Thyroid gland (tissue), 4 donors: Measurements from ENCODE around the gene HDAC9. TPM values are rescaled to one million over a fixed set of nuclear protein-coding genes. Genes with fewer than 3 reads are reported as not detected.

Experiments used
- DNase-seq, 2 donors: peaks; one replicate each; pipeline ENCODE4 v3.0.0-alpha.2; 2019
- H3K27ac ChIP-seq, 3 donors: fragments of 200-600 bp; sonication (generic); 1 replicate in 2 of 3; 2 replicates in 1 of 3; pipeline ENCODE4 v1.5.1; 2016 to 2019; ENCODE audit warnings: mild to moderate bottlenecking in 1 of 3, moderate library complexity in 1 of 3
- H3K27me3 ChIP-seq: fragments of 200-600 bp; sonication (generic); one replicate; pipeline ENCODE4 v1.5.1; 2019
- H3K36me3 ChIP-seq, 2 donors: fragments of 200-600 bp; sonication (generic); one replicate each; pipeline ENCODE4 v1.5.1; 2016 to 2019
- H3K4me1 ChIP-seq, 2 donors: fragments of 200-600 bp; sonication (generic); one replicate each; pipeline ENCODE4 v1.5.1; 2017 to 2019
- H3K4me3 ChIP-seq, 3 donors: fragments of 200-600 bp; sonication (generic); replicated peaks in 1 of 3; 1 replicate in 2 of 3; 2 replicates in 1 of 3; pipeline ENCODE4 v1.5.1; 2016; ENCODE audit warnings: mild to moderate bottlenecking in 1 of 3
- H3K9me3 ChIP-seq: fragments of 200-600 bp; sonication (generic); one replicate; pipeline ENCODE4 v1.5.1; 2017
- POLR2A ChIP-seq, 2 donors: fragments of 450-650 bp; IDR thresholded peaks; one replicate each; pipeline ENCODE4 v1.6.1; 2017; ENCODE audit warnings: antibody characterized with exemption in 2 of 2, mild to moderate bottlenecking in 2 of 2, moderate library complexity in 1 of 2
- WGBS, 2 donors: methylation state at CpG; one replicate each; pipeline ENCODE4 v1.1.5; 2017; 5-methylcytosine and 5-hydroxymethylcytosine counted together
- intact Hi-C: fragments of 100-400 bp; cut with DNase I; formaldehyde crosslinking; loops from one replicate; pipeline ENCODE4 v1.15.1; 2023
- total RNA-seq, 4 donors: library from RNA; depleted of rRNA; stranded (reverse); fragments of >200 nt; gene quantifications; one replicate each; pipeline ENCODE4 v1.2.3, GENCODE V29; 2016
- TF ChIP-seq, protein P1 (sequence below), 6 experiments: fragments of 200-600 bp in 3 of 6; fragments of 450-650 bp in 3 of 6; sonication (generic) in 3 of 6; IDR thresholded peaks; one replicate each; pipeline ENCODE4 v1.5.1; 2016 to 2019; ENCODE audit warnings: antibody characterized with exemption in 6 of 6, mild to moderate bottlenecking in 2 of 6, inconsistent platforms in 1 of 6, moderate library complexity in 1 of 6

Gene HDAC9
- total RNA-seq, 4 donors from 2014 or later, result 5.4 to 28.2 (median 7.2) TPM

DNA sequence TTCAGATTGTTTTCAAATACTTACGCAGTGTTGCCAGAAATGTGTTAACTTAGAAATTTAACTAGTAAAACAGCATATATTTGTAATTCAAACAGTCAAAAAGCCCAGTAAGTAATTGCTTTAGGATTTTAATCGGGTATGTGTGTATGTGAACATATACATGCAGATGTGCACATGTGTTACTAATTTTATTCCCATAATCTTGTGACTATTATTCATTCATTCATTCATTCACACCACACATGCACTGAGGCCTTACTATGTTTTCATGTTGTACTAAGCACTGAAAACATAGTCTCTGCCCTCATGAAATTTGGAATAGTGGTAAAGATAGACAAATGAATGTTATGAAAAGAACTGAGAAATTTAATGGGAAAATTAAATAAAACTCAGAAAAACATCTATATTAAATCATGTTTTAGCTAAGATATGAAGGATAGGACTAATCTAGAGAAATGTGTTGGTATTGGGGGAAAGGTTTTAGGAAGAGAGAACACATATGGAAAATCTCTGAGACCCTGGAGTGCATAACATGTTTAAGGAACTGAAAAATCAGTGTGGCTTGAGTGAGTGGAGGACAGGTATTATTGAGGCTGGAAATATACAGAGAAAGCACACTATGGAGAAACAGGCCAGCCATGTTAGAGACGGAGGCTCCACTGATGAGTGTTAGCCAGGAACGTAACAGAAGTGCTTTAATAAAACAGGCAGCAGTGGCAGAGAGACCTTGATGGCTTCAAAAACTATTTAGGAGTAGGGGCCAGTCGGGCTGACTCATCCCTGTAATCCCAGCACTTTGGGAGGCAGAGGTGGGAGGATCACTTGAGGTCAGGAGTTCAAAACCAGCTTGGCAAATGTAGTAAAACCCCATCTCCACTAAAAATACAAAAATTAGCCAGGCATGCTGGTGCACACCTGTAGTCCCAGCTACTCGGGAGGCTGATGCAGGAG, 80.3 kb downstream of the HDAC9 start:
- Histone ChIP-seq H3K27ac (no peak overlapping the region), H3K4me1 (no peaks in the 10 kb centered on the region), H3K4me3 (no peak overlapping the region), H3K27me3 (no peaks in the 10 kb centered on the region), H3K9me3 (no peaks in the 10 kb centered on the region), H3K36me3 (no peaks in the 10 kb centered on the region)
- TF ChIP-seq, protein P1, sequence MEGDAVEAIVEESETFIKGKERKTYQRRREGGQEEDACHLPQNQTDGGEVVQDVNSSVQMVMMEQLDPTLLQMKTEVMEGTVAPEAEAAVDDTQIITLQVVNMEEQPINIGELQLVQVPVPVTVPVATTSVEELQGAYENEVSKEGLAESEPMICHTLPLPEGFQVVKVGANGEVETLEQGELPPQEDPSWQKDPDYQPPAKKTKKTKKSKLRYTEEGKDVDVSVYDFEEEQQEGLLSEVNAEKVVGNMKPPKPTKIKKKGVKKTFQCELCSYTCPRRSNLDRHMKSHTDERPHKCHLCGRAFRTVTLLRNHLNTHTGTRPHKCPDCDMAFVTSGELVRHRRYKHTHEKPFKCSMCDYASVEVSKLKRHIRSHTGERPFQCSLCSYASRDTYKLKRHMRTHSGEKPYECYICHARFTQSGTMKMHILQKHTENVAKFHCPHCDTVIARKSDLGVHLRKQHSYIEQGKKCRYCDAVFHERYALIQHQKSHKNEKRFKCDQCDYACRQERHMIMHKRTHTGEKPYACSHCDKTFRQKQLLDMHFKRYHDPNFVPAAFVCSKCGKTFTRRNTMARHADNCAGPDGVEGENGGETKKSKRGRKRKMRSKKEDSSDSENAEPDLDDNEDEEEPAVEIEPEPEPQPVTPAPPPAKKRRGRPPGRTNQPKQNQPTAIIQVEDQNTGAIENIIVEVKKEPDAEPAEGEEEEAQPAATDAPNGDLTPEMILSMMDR (IDR thresholded peaks at IDR 0.05), result no peak
- TF ChIP-seq POLR2A (IDR thresholded peaks at IDR 0.05), result no peak
- intact Hi-C loops, result no loop called here
- DNase-seq, result no peak
- 90 to 92% methylated on average over 6 of the region's 6 CpGs for WGBS, 2 donors

GRCh38 chr7:18577096-18577771, 81.7 kb downstream of the HDAC9 start:
- TF ChIP-seq POLR2A (IDR thresholded peaks at IDR 0.05), result no peak
- TF ChIP-seq, protein P1 (IDR thresholded peaks at IDR 0.05), result no peak
- Histone ChIP-seq H3K4me1 (no peaks in the 10 kb centered on the region), H3K36me3 (no peaks in the 10 kb centered on the region), H3K4me3 (no peak overlapping the region), H3K27me3 (no peaks in the 10 kb centered on the region), H3K9me3 (no peaks in the 10 kb centered on the region), H3K27ac (no peak overlapping the region)
- intact Hi-C loops, result no loop called here
- DNase-seq, result no peak
- 57 to 59% methylated on average over 2 of the region's 2 CpGs for WGBS, 2 donors

GRCh38 chr7:18579698-18580097, 84.1 kb downstream of the HDAC9 start:
- H3K27me3 ChIP-seq, result no peaks in the 10 kb centered on the region
- no peak for DNase-seq
- H3K4me1 ChIP-seq, result no peaks in the 10 kb centered on the region
- no peaks in the 10 kb centered on the region for H3K36me3 ChIP-seq
- H3K4me3 ChIP-seq, result no peak overlapping the region
- intact Hi-C loops, result no loop called here
- no peak overlapping the region for H3K27ac ChIP-seq
- WGBS, 2 donors, result 93 to 95% methylated on average over 4 of the region's 4 CpGs
- TF ChIP-seq POLR2A (IDR thresholded peaks at IDR 0.05), result no peak
- TF ChIP-seq, protein P1 (IDR thresholded peaks at IDR 0.05), result no peak
- H3K9me3 ChIP-seq, result no peaks in the 10 kb centered on the region

GRCh38 chr7:18580950-18581349, 85.4 kb downstream of the HDAC9 start:
- 61 to 71% methylated on average over 1 of the region's 1 CpG for WGBS, 2 donors
- TF ChIP-seq POLR2A (IDR thresholded peaks at IDR 0.05), result no peak
- TF ChIP-seq, protein P1 (IDR thresholded peaks at IDR 0.05), result no peak
- no peaks in the 10 kb centered on the region for H3K4me1 ChIP-seq
- no peaks in the 10 kb centered on the region for H3K27me3 ChIP-seq
- H3K27ac ChIP-seq, result no peak overlapping the region
- intact Hi-C loops, result no loop called here
- DNase-seq, result no peak
- no peaks in the 10 kb centered on the region for H3K36me3 ChIP-seq
- no peak overlapping the region for H3K4me3 ChIP-seq
- H3K9me3 ChIP-seq, result no peaks in the 10 kb centered on the region

GRCh38 chr7:18583305-18583704, 87.8 kb downstream of the HDAC9 start:
- Histone ChIP-seq H3K27ac (no peak overlapping the region), H3K4me3 (no peak overlapping the region), H3K36me3 (no peaks in the 10 kb centered on the region), H3K4me1 (no peaks in the 10 kb centered on the region), H3K9me3 (no peaks in the 10 kb centered on the region), H3K27me3 (no peaks in the 10 kb centered on the region)
- intact Hi-C loops, result no loop called here
- WGBS, 2 donors, result 90 to 95% methylated on average over 2 of the region's 2 CpGs
- DNase-seq, result no peak
- no peak for TF ChIP-seq POLR2A (IDR thresholded peaks at IDR 0.05)
- TF ChIP-seq, protein P1 (IDR thresholded peaks at IDR 0.05), result no peak
